AG20443 (cell line): Measurements from ENCODE around the gene EVX1.
A peak's percentile ranks its signal among the peaks of the same experiment; 100 is the strongest.

ENCODE experiments used
- DNase-seq: peaks from one replicate; pipeline ENCODE4 v3.0.0; 2012; ENCODE audit warnings: low spot score, mixed read lengths

The EVX1 gene

GRCh38 chr7:27205325-27206280, 37.0 kb upstream of the EVX1 start:
- DNase-seq: no peak

DNA sequence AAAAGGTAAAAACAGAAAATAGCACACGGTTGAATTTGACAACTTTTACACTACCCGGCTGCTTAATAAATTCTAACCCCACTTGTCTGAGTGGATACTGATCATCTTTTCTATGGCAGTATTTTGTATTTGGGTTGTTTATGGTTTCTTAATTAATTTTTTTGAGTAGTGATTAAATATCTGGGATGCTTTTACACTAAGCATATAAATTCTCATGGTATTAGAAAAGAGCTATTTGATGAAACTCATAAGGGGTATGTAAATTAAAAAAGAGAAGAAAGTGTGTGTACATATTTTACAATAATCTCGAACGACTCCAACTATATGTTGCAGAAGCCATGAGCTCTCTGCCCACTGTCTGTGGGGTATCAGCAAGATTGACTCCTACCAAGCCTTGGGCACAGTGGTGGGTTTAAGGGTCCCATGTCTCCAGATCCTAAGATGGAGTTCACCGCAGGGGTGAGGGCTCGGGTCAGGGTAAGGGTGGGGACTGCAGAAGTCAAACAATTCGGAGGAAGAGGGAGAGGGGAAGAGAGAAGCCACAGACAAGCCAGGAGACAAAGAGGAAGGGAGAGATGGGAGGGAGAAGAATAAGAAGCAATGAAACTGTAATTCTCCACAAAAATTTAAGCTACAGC, 35.1 kb upstream of the EVX1 start:
- no peak for DNase-seq

DNA sequence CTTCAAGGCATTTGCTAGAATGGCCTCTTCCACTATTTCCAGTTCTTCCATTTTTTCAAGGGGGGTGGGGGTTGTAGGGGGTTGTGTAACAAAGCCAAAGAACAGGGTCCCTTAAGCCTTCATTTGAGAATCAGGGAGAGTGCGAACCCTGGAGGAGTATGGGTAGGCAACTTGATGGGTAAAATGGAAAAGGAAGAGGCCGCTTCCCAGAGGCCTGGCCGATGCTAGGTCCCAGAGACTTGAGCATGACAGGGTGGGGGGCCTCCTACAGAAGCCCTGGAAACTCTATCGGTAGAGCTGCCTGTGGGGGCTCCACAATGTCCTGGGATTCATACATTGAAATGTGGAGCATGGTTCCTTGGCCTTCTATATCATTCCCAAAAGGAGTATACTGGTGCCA, 33.6 kb upstream of the EVX1 start:
- DNase-seq: no peak

GRCh38 chr7:27209933-27210440, 32.6 kb upstream of the EVX1 start:
- no peak for DNase-seq

DNA sequence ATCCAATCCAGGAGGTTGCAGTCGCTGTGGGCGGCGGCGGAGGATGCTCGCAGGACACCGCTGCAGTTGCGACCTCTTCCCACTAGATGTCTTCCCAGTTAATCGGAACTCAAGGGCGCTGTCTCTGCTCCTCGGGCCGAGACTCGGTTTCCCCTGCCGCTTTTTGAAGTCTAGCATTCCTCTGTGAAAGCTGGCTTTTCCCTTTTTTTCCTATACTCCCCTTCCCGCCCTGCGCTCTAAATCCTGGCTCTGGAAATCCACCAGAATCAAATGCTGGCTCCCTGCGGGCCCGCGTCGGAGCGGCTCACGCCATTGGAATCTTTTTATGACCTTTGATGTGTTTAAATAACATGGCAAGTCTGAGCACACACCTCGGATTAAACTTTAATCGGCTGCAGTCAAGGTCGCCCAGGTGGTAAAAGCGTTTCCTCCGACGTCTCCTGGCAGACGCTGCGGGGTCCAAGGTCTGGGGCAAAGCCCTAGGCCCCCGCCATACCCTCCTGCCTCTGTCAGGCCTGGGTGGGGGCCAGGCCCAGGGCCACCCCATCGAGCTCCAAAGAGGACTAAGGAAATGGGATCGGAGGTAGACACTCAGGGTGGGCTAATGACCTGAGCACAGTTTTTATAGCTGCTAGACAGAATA, 32.0 kb upstream of the EVX1 start:
- DNase-seq: peak; percentile 64

DNA sequence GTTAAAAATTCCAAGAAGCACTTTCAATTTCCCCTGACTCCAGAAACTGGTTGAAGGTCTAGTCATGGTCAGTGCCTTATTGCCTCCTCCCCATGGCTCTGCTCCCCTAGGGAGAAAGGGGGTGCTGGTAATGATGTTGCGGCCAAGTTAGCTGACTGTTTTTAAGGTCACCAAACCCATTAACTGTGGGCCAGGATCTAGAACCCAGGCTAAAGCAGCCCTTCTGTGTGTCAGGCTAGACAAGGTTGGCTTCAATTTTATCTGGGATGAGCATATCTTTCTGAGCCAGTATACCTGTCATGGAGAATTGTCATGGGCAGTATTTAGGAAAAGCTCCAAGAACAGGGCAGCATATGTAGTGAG, 31.5 kb upstream of the EVX1 start:
- no peak for DNase-seq

DNA sequence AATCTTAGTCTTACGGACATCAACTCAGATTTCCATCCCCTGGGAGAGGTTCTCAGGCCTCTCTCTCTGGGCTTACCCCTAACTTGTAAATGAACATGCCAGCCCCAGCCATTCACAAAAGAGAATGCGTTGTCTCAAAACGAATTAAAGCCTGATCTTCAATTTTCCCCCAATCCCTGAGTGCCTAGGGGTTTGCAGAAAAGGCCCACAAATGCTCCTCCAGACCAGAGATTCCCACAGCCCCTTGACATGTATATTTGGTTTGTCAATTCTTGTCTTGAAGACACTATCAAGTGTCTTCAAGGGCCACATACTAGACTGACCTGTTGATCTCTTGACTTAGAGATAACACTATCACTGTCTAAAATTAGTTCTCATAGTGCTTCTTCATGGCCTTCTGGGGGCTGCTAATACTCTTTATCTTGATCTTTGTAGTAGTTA, 30.8 kb upstream of the EVX1 start:
- DNase-seq: no peak

DNA sequence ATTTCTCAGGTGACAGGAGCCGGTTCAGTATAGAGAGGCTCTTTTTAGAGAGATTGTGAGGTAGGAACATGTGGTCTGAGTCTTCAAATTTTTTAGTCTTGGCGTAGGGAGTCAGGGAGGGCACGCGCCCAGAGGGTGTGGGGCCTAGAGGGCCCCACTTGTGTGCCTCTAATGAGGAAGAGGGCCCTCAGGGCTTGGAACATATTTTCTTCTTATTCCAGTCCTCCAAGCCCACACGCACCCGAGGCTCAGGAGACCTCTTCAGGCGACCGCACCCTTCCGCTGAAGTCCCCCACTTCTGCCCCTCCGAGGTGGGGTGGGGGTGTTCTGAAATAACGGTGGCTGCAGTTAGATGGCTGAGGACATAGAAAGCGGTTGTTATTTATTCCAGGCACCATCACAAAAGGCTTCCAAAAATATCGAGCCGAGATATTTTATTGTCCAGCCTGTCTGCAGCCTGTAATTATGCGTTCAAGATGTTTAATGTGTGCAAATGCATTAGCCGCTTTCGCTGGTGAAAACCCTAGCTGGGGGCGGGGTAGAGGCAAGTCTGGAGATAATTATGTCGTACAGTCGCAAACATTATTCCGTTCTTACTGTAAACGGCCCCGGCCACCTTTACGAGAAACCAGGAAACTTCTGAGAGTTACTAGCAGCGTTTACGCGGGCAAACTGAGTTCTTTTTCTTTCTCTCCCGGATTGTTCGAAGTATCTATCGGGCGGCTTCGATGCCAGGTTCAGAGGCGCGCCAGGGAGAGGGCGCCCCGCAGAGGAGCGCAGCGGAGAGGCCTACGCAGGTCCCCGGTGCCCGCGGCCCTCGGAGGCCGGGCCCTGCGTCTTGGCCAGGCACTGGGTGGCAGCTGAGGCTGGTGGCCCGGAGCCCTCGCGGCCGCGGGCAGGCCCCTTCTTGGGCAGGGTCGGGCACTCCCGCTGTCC, 29.8 kb upstream of the EVX1 start:
- no peak for DNase-seq

- DNase-seq: no peak
These were observed 29.0 kb upstream of the EVX1 start for GRCh38 chr7:27213433-27214238.

GRCh38 chr7:27214239-27214950, 28.2 kb upstream of the EVX1 start:
- DNase-seq: no peak

DNA sequence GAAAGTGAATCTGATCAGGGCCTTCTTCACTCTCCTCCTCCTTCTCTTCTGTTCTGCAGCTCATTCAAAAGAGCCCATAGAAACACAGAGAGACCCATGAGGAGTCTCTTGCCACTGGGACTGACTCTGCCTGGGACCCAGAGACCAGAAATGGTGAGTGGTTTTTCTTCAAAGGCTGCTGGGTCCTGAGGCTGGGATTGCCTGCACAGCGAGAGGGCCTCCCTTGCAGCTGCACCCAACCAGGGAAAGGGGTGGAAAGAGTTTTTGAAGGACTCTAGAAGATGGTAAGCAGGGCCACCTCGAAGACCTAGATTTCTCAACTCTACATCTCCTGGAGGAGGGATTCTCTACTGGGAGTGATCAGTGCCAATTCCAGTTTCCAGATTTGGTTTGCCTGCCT, 27.2 kb upstream of the EVX1 start:
- DNase-seq: no peak

- DNase-seq: no peak
These were observed 24.7 kb upstream of the EVX1 start for GRCh38 chr7:27217951-27218350.

DNA sequence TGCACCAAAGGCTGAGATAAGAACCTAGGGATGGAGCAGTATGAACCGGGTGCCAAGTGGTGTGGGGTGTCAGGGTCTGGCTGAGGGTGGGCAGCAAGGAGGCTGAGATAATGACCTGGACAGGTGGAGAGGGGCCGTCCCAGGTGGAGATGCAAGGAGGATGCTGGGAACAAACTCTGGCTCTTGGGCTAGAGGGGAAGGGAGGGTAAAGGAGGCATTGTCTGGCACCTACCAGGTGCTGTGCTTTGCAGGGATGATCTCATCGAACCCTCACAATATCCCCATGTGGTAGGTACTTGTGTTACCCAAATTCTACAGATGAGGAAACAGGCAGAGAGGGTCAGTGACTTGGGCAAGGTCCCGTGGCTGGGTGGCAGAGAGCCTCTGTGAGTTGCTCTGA, 22.8 kb upstream of the EVX1 start:
- DNase-seq: no peak

DNA sequence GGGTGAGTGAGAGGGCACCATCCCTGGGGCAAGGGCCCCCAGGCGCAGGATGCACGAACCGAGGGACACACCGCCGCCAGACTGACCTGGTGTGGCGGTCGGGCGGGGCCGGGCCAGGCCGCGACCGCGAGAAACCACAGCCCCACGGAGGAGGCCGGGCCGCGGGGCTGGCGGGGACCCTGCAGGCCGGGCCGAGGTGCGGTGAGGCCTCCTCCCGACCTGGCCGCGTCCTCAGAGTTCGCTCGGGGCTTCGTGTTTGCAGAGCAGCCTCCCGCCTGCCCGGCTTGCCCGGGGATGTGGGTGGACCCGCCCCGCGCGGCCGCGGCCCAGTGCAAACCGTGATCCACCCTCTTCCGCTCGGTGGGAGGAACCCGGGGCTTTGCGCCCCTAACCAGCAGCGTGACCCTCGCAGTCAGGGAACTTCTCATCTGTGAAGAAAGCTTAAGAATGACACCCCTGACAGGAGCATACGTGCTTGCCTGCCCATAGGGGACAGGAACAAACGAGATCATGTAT, 22.1 kb upstream of the EVX1 start:
- DNase-seq: no peak

DNA sequence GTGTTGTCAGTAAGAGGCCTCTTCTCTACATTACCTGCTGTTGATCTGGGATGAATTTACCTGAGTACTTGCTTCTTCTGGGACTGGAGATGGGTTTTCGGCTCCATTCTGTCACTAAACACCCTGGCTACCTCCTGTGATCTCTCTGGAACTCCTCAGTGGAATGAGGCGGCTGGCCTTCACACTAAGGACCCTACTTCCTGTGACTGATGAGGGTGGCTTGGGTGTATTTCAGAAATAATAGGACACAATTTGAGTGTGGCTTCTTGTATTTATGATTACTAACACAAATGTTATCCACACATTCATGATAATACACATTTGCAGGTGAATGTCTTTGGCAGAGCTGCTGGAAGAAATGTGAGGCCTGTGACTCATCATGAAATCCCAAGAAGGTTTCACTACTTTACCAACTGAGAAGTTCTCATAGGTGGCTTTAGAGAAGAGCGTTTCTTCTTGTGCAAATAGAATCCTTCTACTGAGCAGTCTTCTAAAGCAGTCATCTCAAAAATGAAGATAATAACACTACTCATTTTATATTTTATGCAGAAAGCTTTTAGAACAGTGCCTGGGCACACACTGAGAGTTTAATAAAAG, 21.3 kb upstream of the EVX1 start:
- no peak for DNase-seq

DNA sequence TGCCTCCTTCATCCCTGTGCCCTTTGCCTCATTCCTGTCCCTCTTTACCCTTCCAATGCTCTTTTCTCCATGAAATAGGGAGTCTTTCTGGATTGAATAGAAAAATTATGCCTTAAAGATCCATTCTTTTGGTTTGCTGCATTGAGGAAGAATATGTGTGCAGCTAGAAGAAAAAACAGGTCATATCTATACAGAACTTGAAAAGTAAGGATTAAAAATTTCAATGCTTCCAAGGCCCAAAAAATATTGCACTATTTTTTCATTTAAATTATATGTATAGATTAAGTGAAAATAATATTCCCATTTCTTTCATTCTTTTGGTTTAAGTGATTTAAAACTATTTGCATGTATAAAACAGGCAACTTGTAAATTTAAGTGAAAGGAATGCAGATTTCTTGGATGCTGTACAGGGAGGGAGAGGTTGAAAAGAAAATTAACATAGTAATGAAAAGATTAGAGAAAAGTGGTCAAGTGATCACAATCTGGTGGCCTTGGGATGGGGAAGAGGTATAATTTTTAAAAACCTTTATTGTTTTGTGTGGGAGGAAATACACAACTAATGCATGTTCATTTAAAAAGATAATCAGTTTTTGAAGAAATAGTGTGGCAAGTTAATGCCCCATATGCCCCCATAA, 18.5 kb upstream of the EVX1 start:
- DNase-seq: no peak

DNA sequence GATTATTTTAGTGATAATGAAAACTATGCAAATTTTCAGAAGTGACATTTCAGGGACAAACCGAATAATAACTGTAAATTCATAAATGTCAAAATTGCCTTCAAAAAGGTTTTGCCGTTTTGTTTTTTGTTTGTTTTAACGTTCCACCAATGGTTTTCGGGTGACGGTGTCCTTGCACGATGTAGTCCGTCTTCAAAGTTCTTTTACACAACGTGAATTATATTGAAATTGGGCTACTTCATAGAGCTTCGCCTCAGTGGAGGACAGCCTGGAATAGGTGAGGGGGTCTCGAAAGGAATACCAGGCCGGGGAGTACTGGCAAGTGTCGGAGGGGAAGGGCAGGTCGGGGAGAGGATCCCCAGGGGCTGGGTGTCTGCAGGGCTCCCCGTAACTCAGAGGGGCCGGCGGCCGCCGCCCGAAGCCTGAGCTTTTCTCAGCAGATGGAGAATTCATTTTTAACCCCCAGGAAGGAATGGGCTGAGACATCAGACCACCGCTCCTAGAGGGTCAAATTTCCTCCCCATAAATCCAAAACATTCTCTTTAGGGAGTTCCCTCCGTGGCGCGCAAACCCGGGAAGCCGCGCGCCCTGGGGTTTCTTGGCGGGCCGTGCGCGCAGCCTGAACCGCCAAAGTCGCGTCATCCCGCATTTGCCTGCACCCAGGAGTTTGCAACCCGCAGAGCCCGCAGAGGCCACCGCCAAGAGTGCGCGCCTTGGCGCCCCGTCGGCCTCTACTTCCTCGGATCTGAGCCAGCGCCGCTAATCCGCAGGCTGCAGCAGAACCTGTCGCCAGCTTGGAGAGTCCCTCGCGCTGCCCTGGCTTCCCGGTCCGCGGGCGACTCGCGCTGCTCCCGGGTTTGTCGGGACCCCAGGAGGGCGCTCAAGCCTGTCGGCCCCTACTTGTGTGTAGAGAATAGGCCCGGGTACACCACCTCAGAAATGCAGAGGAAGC, 17.3 kb upstream of the EVX1 start:
- no peak for DNase-seq

DNA sequence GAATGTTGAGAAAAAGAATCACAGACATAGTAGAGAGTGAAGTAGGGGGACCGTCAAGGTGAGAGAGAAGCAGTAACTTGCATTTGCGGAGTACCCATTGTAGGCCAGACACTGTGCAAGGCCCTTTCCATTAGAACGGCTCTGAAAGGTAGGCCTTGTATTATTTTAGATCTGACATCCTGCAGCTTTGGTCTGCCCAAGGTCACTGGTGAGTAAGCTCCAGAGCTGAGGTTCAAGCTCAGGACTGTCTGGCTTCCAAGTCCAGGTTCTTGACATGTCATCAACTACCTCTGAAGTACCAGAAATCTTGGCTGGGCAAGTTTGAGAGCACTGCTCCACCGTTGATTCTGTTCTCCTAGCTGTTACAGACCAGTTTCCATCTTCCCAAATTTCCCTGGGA, 13.2 kb upstream of the EVX1 start:
- no peak for DNase-seq
